Uterus (tissue), 4 donors: ENCODE measurements around the gene CLDN16. TPM values are rescaled to one million over a fixed set of nuclear protein-coding genes. Genes with fewer than 3 reads are reported as not detected.

Source experiments
- DNase-seq, 2 donors: peaks; one replicate each; pipeline ENCODE4 v3.0.0-alpha.2; 2019 to 2020
- H3K27ac ChIP-seq, 2 donors: fragments of 200-600 bp; sonication (generic); 1 replicate in 1 of 2; 2 replicates in 1 of 2; pipeline ENCODE4 v1.5.1; 2016 to 2018
- H3K27me3 ChIP-seq, 2 donors: fragments of 200-600 bp; sonication (generic); one replicate each; pipeline ENCODE4 v1.5.1; 2018 to 2019; ENCODE audit warnings: control low read depth in 1 of 2
- H3K36me3 ChIP-seq, 2 donors: fragments of 200-600 bp; sonication (generic); one replicate each; pipeline ENCODE4 v1.5.1; 2019; ENCODE audit warnings: control low read depth in 1 of 2
- H3K4me1 ChIP-seq, 2 donors: fragments of 200-600 bp; sonication (generic); one replicate each; pipeline ENCODE4 v1.5.1; 2018 to 2019; ENCODE audit warnings: control low read depth in 1 of 2
- H3K4me3 ChIP-seq, 2 donors: fragments of 200-600 bp; sonication (generic); 1 replicate in 1 of 2; 2 replicates in 1 of 2; pipeline ENCODE4 v1.5.1; 2018 to 2019; ENCODE audit warnings: mild to moderate bottlenecking in 1 of 2
- H3K9me3 ChIP-seq, 2 donors: fragments of 200-600 bp; sonication (generic); one replicate each; pipeline ENCODE4 v1.5.1; 2019; ENCODE audit warnings: control low read depth in 1 of 2
- POLR2A ChIP-seq, 2 donors: fragments of 450-650 bp; IDR thresholded peaks; one replicate each; pipeline ENCODE4 v1.6.1; 2016; ENCODE audit warnings: antibody characterized with exemption in 2 of 2, mild to moderate bottlenecking in 1 of 2, moderate library complexity in 1 of 2
- intact Hi-C: fragments of 100-400 bp; cut with DNase I; formaldehyde crosslinking; loops from one replicate; pipeline ENCODE4 v1.15.1; 2023; ENCODE audit warnings: low total_unique reads
- total RNA-seq, 4 donors: library from RNA; depleted of rRNA in 3 of 4; stranded (reverse); fragments of >200 nt in 3 of 4; gene quantifications; one replicate each; pipeline versions ENCODE4 v1.1.0 to v1.2.4, GENCODE V29; 2014 to 2023
- TF ChIP-seq, protein P1 (sequence below), 4 experiments: fragments of 200-600 bp in 2 of 4; fragments of 450-650 bp in 2 of 4; sonication (generic) in 2 of 4; IDR thresholded peaks; one replicate each; pipeline ENCODE4 v1.5.1; 2016 to 2019; ENCODE audit warnings: antibody characterized with exemption in 4 of 4, mild to moderate bottlenecking in 2 of 4, moderate library complexity in 1 of 4
- donor health status: DM: yes; HTN: yes; CAD: no.

The CLDN16 gene, protein sequence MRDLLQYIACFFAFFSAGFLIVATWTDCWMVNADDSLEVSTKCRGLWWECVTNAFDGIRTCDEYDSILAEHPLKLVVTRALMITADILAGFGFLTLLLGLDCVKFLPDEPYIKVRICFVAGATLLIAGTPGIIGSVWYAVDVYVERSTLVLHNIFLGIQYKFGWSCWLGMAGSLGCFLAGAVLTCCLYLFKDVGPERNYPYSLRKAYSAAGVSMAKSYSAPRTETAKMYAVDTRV
- total RNA-seq, result under 1 TPM in 2 of 4 donors, not detected in 2; 0.07 to 0.58 TPM

DNA sequence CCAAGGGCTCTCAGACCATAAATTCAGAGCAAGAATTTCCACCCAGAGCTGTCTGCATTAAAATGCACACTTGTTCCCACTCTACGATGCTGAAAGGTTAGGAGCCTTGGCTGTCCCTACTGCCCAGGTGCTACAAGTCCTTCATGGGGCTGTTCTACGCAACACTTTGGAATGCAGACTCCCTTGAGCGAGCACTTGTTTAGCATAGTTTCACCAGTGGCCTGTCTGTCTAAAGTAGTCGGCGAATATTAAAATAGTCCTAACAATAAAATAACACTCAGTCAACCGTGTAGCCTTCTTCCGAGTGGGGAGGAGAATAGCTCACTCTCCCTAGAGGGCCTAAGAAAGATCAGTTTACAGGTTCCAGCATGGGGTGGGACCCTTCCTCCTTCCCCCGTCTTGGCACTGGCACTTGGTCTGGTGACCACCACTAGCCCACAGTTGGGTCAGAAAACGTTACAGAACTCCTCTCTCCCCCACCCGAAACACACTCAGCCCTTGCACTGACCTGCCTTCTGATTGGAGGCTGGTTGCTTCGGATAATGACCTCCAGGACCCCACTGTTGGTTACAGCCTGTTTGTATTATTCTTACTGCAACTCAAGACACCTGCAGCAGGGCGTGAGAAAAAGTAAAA is at the start of gene CLDN16:
TSS of gene CLDN16 (plus strand) at position 586 of the 636 bp plus-strand sequence. CDS start 167 bp downstream, outside the sequence.
- intact Hi-C loops, result no loop called here
- DNase-seq, result no peak
- no peaks in the 10 kb centered on the region for H3K36me3 ChIP-seq
- no peaks in the 10 kb centered on the region for H3K27me3 ChIP-seq
- no peaks in the 10 kb centered on the region for H3K9me3 ChIP-seq
- H3K4me3 ChIP-seq, result no peak within 1 kb of the TSS
- no peaks in the 10 kb centered on the region for H3K4me1 ChIP-seq
- H3K27ac ChIP-seq, result no peak within 1 kb of the TSS
- TF ChIP-seq, protein P1, sequence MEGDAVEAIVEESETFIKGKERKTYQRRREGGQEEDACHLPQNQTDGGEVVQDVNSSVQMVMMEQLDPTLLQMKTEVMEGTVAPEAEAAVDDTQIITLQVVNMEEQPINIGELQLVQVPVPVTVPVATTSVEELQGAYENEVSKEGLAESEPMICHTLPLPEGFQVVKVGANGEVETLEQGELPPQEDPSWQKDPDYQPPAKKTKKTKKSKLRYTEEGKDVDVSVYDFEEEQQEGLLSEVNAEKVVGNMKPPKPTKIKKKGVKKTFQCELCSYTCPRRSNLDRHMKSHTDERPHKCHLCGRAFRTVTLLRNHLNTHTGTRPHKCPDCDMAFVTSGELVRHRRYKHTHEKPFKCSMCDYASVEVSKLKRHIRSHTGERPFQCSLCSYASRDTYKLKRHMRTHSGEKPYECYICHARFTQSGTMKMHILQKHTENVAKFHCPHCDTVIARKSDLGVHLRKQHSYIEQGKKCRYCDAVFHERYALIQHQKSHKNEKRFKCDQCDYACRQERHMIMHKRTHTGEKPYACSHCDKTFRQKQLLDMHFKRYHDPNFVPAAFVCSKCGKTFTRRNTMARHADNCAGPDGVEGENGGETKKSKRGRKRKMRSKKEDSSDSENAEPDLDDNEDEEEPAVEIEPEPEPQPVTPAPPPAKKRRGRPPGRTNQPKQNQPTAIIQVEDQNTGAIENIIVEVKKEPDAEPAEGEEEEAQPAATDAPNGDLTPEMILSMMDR (IDR thresholded peaks at IDR 0.05), result no peak
- no peak for TF ChIP-seq POLR2A (IDR thresholded peaks at IDR 0.05)

DNA sequence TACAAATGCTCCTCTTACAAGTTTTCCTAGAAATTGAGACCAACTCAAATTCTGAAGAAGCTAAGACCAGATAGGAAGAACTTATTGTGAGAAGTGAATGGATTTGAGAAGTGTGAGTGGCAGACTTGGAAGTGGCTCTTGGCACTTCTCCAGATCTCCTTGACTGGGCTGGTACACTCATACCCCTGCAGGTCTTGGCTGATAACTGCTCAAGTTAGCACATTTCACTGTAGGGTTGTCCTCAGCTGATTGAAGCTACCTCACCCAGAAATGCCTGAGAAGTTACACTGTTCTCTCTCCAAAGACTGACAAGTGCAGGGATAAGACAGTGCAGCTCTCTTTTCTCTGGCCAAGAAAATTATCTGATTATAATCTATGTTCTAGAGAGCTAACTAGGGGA is 49.2 kb upstream of the CLDN16 start:
- intact Hi-C loops, result no loop called here
- H3K9me3 ChIP-seq, result no peaks in the 10 kb centered on the region

DNA sequence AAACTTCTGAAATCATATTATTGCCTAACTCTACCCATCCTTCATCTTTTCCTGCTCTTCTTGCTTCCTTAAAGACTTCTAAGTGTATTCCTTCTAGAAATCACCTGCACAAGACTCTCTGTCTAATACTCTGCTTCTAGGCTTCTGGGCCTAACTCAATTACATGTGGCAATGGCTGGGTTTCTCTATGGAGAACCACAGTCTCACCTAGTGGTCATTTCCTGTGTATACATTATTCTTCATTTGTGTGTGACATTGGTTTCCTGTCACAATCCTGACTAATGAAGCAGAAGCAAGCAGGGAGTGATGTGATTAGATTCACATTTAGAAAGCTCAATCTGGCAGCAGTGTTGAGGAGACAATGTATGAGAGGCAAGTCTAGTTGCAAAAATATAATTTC is 48.8 kb upstream of the CLDN16 start:
- no peak for TF ChIP-seq POLR2A (IDR thresholded peaks at IDR 0.05)
- TF ChIP-seq, protein P1 (IDR thresholded peaks at IDR 0.05), result no peak
- Histone ChIP-seq H3K27me3 (peaks cover 0 to 3% of the 10 kb centered on the region in 2 donors), H3K9me3 (no peaks in the 10 kb centered on the region), H3K4me3 (no peak overlapping the region), H3K27ac (no peak overlapping the region), H3K36me3 (no peaks in the 10 kb centered on the region), H3K4me1 (no peaks in the 10 kb centered on the region)
- no peak for DNase-seq
- intact Hi-C loops, result no loop called here

More for the DNA sequence above, 49.2 kb upstream of the CLDN16 start:
- H3K36me3 ChIP-seq, result no peaks in the 10 kb centered on the region
- H3K4me3 ChIP-seq, result no peak overlapping the region
- H3K27ac ChIP-seq, result no peak overlapping the region
- H3K27me3 ChIP-seq, result no peaks in the 10 kb centered on the region
- DNase-seq, result no peak
- no peaks in the 10 kb centered on the region for H3K4me1 ChIP-seq
- TF ChIP-seq POLR2A (IDR thresholded peaks at IDR 0.05), result no peak
- TF ChIP-seq, protein P1 (IDR thresholded peaks at IDR 0.05), result no peak

DNA sequence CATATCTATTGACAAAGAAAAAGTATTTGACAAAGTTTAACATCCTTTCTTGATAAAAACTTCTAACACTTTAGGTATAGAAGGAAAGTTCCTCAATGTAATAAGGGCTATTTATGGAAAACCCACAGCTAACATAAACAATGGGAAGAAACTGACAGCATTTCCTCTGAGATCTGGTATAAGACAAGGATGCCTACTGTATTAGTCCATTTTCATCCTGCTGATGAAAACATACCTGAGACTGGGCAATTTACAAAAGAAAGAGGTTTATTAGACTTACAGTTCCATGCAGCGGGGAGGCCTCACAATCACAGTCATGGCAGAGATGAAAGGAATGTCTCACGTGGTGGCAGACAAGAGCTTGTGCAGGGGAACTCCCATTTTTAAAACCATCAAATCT is 47.9 kb upstream of the CLDN16 start:
- Histone ChIP-seq H3K4me1 (no peaks in the 10 kb centered on the region), H3K27ac (no peak overlapping the region), H3K27me3 (peaks cover 0 to 3% of the 10 kb centered on the region in 2 donors), H3K9me3 (no peaks in the 10 kb centered on the region), H3K36me3 (no peaks in the 10 kb centered on the region), H3K4me3 (no peak overlapping the region)
- DNase-seq, result no peak
- intact Hi-C loops, result no loop called here
- no peak for TF ChIP-seq POLR2A (IDR thresholded peaks at IDR 0.05)
- TF ChIP-seq, protein P1 (IDR thresholded peaks at IDR 0.05), result no peak
